GM21717 (cell line): ENCODE results near the gene WNK3.

Source experiments
- ATAC-seq: cut with Tn5 transposase; IDR thresholded peaks from one replicate; pipeline ENCODE4 v1.9.1; 2021; ENCODE audit warnings: mild to moderate bottlenecking, moderate library complexity; ENCODE audit not compliant: unreplicated experiment

WNK3 gene

DNA sequence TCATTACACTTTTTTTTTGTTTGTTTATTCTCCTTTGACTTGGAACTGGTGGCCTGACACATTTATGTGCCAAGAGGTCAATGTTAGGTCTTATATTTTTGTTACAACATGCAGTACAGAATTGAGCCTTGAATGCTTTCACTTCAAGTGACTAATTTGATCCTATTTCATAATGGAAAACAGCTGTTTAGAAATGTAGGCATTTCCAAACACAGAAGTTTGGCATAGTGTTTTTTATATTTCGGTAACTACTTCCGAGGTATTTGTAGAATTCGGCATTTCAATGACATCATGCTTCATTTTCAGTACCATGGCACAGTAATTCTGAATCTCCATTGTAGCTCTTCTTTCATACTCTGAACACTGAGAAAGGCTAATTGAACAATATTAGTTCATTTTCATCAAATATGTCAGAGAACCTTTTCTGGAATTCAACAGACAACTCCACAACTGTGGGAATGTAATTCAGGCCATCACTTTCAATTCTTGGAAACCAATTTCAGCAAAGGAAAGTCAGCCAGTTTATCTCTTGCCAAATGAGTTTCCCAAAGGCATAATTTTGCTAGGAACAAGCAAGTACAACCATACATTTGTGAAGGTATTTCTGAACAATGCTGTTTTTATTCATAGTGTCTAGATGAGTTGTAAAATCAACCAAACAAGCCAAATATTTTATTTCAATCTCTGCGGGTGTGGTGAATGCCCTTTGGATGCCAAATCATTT lies 186.2 kb downstream of the WNK3 start:
- no peak for ATAC-seq

DNA sequence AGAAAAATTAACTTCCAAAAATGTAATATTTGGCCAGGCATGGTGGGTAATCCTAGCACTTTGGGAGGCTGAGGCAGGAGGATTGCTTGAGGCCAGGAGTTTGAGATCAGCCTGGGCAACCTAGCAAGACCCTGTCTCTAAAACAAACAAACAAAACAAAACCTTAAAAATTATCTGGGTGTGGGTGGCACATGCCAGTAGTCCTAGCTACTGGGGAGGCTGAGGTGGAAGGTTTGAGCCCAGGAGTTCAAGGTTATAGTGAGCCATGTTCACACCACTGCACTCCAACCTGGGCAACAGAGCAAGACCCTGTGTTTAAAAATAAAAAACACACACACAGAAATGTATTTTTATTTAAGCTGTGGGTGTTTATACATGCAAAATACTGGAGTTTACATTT lies 186.8 kb downstream of the WNK3 start:
- ATAC-seq: no peak

DNA sequence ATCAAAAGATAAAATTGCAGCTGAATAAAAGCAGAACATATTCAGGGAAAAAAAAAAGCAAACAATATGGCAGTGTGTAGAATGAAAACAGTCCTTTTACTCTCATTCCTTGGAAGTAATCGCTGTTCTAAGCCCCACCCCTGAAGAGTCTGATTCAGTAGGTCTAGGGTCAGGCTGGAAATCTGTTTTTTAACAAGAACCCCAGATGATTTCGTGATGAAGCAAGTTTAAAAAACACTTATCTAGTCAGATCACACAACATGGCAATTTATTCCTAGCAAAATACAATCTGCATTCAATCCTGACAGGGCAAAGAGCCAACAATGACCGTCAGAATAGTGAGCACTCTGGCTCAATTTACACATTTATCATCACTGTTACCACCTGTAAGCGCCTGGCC lies 190.9 kb downstream of the WNK3 start:
- ATAC-seq: no peak

DNA sequence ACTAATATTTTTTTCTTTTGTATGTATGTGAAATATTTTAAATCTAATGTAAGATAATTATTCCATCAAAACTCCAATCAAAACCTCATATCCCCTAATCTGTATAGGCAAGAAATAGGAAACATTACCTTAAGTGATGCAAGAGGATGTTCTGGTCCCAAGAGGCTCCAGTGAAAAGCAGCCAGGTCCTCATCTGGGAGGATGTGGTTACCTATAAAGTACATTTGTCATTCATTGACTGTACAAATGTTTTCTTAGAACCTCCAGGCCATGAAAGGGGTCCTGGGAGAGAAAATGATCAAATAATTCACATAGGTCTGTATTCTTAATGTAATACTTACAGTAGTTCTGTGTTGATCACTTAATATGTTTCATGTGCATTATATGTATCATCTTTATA lies 200.3 kb downstream of the WNK3 start:
- ATAC-seq: no peak
